SK-N-SH (cell line): ENCODE data around the gene OTC.

ENCODE experiments used
- CHD2 ChIP-seq: fragments of 150-350 bp; IDR thresholded peaks from 2 replicates; pipeline ENCODE4 v1.6.1; 2018; ENCODE audit warnings: low read length; ENCODE audit not compliant: partially characterized antibody
- EP300 ChIP-seq, 2 experiments: IDR thresholded peaks; 2 replicates each; pipeline versions ENCODE4 v1.4.0 to v1.6.1; 2012; ENCODE audit warnings: borderline replicate concordance in 1 of 2, low read depth in 1 of 2, low read length in 1 of 2
- EZH2phosphoT487 ChIP-seq: fragments of 200-600 bp; sonication (generic); IDR thresholded peaks from 2 replicates; pipeline ENCODE4 v1.6.1; 2017; ENCODE audit warnings: low read depth, mixed run types, mild to moderate bottlenecking, antibody characterized with exemption, moderate library complexity, borderline replicate concordance
- GABPA ChIP-seq: IDR thresholded peaks from 2 replicates; pipeline ENCODE4 v1.4.0; 2012; ENCODE audit warnings: low read depth, mild to moderate bottlenecking
- POLR2AphosphoS5 ChIP-seq: IDR thresholded peaks from 2 replicates; pipeline ENCODE4 v1.6.1; 2012; ENCODE audit warnings: low read depth, low read length
- RAD21 ChIP-seq: IDR thresholded peaks from 2 replicates; pipeline ENCODE4 v1.6.1; 2012; ENCODE audit warnings: mild to moderate bottlenecking, low read length
- RCOR1 ChIP-seq: fragments of 150-350 bp; IDR thresholded peaks from 2 replicates; pipeline ENCODE4 v1.6.1; 2017; ENCODE audit warnings: antibody characterized with exemption, low read length
- TF ChIP-seq, protein P1 (sequence below): fragments of 200-600 bp; sonication (generic); IDR thresholded peaks from 2 replicates; pipeline ENCODE4 v1.6.1; 2017; ENCODE audit warnings: antibody characterized with exemption, mild to moderate bottlenecking, moderate library complexity
- TF ChIP-seq, protein P2 (sequence below): IDR thresholded peaks from 2 replicates; pipeline ENCODE4 v1.6.1; 2012; ENCODE audit warnings: mild to moderate bottlenecking, low read depth, low read length, moderate library complexity

DNA sequence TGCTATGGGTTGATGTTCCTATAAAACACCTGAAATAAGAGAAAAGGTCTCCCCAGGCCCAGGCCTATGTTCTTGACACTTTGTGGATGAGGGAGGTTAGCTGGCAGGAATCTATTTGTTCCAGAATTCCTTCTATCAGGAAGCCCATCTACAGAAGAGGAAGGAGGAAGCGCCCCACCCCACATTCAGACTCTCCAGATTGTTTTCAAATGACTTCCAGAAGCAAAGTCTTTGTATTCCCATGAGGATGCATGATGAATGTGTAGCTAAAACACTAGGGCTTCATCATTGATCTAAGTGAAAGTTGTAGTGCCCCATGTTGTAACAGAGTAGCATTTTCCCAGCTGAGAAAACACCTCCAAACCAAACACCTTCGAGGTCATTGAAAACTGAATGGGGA is 16.4 kb downstream of the OTC start:
- TF ChIP-seq RCOR1 (no peak), GABPA (no peak), RAD21 (no peak), POLR2AphosphoS5 (no peak), EZH2phosphoT487 (no peak), EP300 (IDR thresholded peaks at IDR 0.05; ENCODE audit: borderline replicate concordance in 1 of 2, low read depth in 1 of 2, low read length in 1 of 2) (no peak), CHD2 (no peak)
- TF ChIP-seq, protein P1, sequence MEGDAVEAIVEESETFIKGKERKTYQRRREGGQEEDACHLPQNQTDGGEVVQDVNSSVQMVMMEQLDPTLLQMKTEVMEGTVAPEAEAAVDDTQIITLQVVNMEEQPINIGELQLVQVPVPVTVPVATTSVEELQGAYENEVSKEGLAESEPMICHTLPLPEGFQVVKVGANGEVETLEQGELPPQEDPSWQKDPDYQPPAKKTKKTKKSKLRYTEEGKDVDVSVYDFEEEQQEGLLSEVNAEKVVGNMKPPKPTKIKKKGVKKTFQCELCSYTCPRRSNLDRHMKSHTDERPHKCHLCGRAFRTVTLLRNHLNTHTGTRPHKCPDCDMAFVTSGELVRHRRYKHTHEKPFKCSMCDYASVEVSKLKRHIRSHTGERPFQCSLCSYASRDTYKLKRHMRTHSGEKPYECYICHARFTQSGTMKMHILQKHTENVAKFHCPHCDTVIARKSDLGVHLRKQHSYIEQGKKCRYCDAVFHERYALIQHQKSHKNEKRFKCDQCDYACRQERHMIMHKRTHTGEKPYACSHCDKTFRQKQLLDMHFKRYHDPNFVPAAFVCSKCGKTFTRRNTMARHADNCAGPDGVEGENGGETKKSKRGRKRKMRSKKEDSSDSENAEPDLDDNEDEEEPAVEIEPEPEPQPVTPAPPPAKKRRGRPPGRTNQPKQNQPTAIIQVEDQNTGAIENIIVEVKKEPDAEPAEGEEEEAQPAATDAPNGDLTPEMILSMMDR, result no peak
- TF ChIP-seq, protein P2, sequence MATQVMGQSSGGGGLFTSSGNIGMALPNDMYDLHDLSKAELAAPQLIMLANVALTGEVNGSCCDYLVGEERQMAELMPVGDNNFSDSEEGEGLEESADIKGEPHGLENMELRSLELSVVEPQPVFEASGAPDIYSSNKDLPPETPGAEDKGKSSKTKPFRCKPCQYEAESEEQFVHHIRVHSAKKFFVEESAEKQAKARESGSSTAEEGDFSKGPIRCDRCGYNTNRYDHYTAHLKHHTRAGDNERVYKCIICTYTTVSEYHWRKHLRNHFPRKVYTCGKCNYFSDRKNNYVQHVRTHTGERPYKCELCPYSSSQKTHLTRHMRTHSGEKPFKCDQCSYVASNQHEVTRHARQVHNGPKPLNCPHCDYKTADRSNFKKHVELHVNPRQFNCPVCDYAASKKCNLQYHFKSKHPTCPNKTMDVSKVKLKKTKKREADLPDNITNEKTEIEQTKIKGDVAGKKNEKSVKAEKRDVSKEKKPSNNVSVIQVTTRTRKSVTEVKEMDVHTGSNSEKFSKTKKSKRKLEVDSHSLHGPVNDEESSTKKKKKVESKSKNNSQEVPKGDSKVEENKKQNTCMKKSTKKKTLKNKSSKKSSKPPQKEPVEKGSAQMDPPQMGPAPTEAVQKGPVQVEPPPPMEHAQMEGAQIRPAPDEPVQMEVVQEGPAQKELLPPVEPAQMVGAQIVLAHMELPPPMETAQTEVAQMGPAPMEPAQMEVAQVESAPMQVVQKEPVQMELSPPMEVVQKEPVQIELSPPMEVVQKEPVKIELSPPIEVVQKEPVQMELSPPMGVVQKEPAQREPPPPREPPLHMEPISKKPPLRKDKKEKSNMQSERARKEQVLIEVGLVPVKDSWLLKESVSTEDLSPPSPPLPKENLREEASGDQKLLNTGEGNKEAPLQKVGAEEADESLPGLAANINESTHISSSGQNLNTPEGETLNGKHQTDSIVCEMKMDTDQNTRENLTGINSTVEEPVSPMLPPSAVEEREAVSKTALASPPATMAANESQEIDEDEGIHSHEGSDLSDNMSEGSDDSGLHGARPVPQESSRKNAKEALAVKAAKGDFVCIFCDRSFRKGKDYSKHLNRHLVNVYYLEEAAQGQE, result no peak
